Endothelial cell of umbilical vein (primary cell): Measurements from ENCODE around the gene PLCB4. TPM values are rescaled to one million over a fixed set of nuclear protein-coding genes. Genes with fewer than 3 reads are reported as not detected.
A peak's percentile ranks its signal among the peaks of the same experiment; 100 is the strongest.

Experiments used
- BruUV-seq: library from RNA; stranded (reverse); fragments of 400-500 nt; replicated peaks from 2 replicates; lab custom pipeline; 2021; lab: Mats Ljungman, UMichigan
- CTCF ChIA-PET: fragments of 300-600, 350-600 bp; sonication (Branson Sonifier 250); formaldehyde crosslinking; loops from one replicate; lab custom pipeline; 2021; ENCODE audit warnings: antibody characterized with exemption, inconsistent platforms; lab: Charles Lee
- POLR2A ChIA-PET: fragments of 300-600, 350-600 bp; sonication (Branson Sonifier 250); formaldehyde crosslinking; loops from one replicate; lab custom pipeline; 2021; ENCODE audit warnings: antibody characterized with exemption, inconsistent platforms; lab: Charles Lee
- DNase-seq: peaks from one replicate; pipeline ENCODE4 v3.0.0-alpha.2; 2011; ENCODE audit warnings: low read depth, low spot score
- FAIRE-seq: peaks from 2 replicates; lab custom pipeline; 2011; peaks lifted over from hg19 to GRCh38; lab: Jason Lieb, UNC
- H2AFZ ChIP-seq: 2 replicates; pipeline ENCODE4 v1.6.0; 2012; ENCODE audit warnings: low read depth, low read length, control low read depth, inconsistent platforms
- H3K27ac ChIP-seq: 2 replicates; pipeline ENCODE4 v1.5.1; 2011; ENCODE audit warnings: low read depth, mild to moderate bottlenecking, control low read depth, low read length, moderate library complexity; ENCODE audit not compliant: insufficient read depth
- H3K27me3 ChIP-seq, 2 experiments: 2 replicates each; pipeline versions ENCODE4 v1.6.0 to v1.6.1; 2011; ENCODE audit warnings: low read length in 2 of 2, mixed read lengths in 1 of 2; ENCODE audit not compliant: control insufficient read depth in 2 of 2, insufficient read depth in 2 of 2
- H3K36me3 ChIP-seq, 2 experiments: 2 replicates in 1 of 2; 3 replicates in 1 of 2; pipeline ENCODE4 v1.5.1; 2011; ENCODE audit warnings: low read length in 2 of 2, mild to moderate bottlenecking in 1 of 2, moderate library complexity in 1 of 2; ENCODE audit not compliant: control insufficient read depth in 2 of 2, insufficient read depth in 2 of 2; ENCODE audit errors: extremely low read depth in 1 of 2
- H3K4me1 ChIP-seq: 3 replicates; pipeline ENCODE4 v1.5.1; 2011; ENCODE audit warnings: mild to moderate bottlenecking, low read length; ENCODE audit not compliant: control insufficient read depth, insufficient read depth; ENCODE audit errors: extremely low read depth
- H3K4me2 ChIP-seq: 2 replicates; pipeline ENCODE4 v1.6.1; 2011; ENCODE audit warnings: low read length, control low read depth, mixed read lengths; ENCODE audit not compliant: insufficient read depth
- H3K4me3 ChIP-seq, 3 experiments: fragments of 200-600 bp in 1 of 3; sonication (generic), shearing (Covaris generic) in 1 of 3; replicated peaks in 1 of 3; 2 replicates each; pipeline ENCODE4 v1.5.1; 2011 to 2016; ENCODE audit warnings: control low read depth in 3 of 3, low read length in 3 of 3, mild to moderate bottlenecking in 2 of 3, inconsistent platforms in 1 of 3, low read depth in 1 of 3, moderate library complexity in 1 of 3; ENCODE audit not compliant: insufficient read depth in 1 of 3
- H3K79me2 ChIP-seq: 2 replicates; pipeline ENCODE4 v1.6.0; 2012; ENCODE audit warnings: low read length, inconsistent platforms; ENCODE audit not compliant: control insufficient read depth, insufficient read depth
- H3K9ac ChIP-seq: replicated peaks from 2 replicates; pipeline ENCODE3; 2011; ENCODE audit warnings: low read length, control low read depth; ENCODE audit not compliant: insufficient read depth; ENCODE audit errors: extremely low read depth
- H3K9me1 ChIP-seq: replicated peaks from 3 replicates; pipeline ENCODE4 v1.6.0; 2011; ENCODE audit warnings: mild to moderate bottlenecking, low read length; ENCODE audit not compliant: control insufficient read depth, insufficient read depth; ENCODE audit errors: extremely low read depth
- H3K9me3 ChIP-seq: replicated peaks from 2 replicates; pipeline ENCODE4 v1.5.1; 2012; ENCODE audit warnings: low read length, inconsistent platforms; ENCODE audit not compliant: control insufficient read depth, insufficient read depth
- H4K20me1 ChIP-seq: replicated peaks from 2 replicates; pipeline ENCODE3; 2011; ENCODE audit warnings: mild to moderate bottlenecking, low read length; ENCODE audit not compliant: control insufficient read depth, insufficient read depth; ENCODE audit errors: extremely low read depth
- CTCF ChIP-seq, 2 donors: IDR thresholded peaks; 1 replicate in 1 of 2; 2 replicates in 1 of 2; pipeline ENCODE4 v1.5.1; 2011; ENCODE audit warnings: low read length in 2 of 2, mild to moderate bottlenecking in 2 of 2, moderate library complexity in 2 of 2, control low read depth in 1 of 2, inconsistent platforms in 1 of 2, low read depth in 1 of 2; ENCODE audit not compliant: insufficient read depth in 1 of 2; ENCODE audit errors: extremely low read depth in 1 of 2
- EZH2 ChIP-seq: IDR thresholded peaks from 2 replicates; pipeline ENCODE4 v1.6.1; 2012; ENCODE audit warnings: borderline replicate concordance, low read depth, mild to moderate bottlenecking, moderate library complexity, low read length, inconsistent platforms; ENCODE audit not compliant: severe bottlenecking
- FOS ChIP-seq: IDR thresholded peaks from 2 replicates; pipeline ENCODE4 v1.6.1; 2011; ENCODE audit warnings: mild to moderate bottlenecking, low read length, moderate library complexity, borderline replicate concordance; ENCODE audit not compliant: insufficient read depth
- GATA2 ChIP-seq: IDR thresholded peaks from 2 replicates; pipeline ENCODE4 v1.7.0; 2011; ENCODE audit warnings: low read depth, mild to moderate bottlenecking, moderate library complexity, mixed read lengths, low read length; ENCODE audit not compliant: insufficient read length, insufficient read depth
- JUN ChIP-seq: IDR thresholded peaks from 2 replicates; pipeline ENCODE4 v1.6.1; 2011; ENCODE audit warnings: borderline replicate concordance, low read depth; ENCODE audit not compliant: insufficient read length, insufficient read depth
- MAX ChIP-seq: IDR thresholded peaks from 2 replicates; pipeline ENCODE4 v1.6.1; 2011; ENCODE audit not compliant: insufficient read depth, insufficient read length
- MYC ChIP-seq: IDR thresholded peaks from one replicate; pipeline ENCODE4 v1.6.1; 2011; ENCODE audit warnings: mild to moderate bottlenecking, low read depth, low read length
- POLR2A ChIP-seq: IDR thresholded peaks from 2 replicates; pipeline ENCODE4 v1.6.1; 2012; ENCODE audit warnings: low read depth, mild to moderate bottlenecking, control low read depth, low read length
- POLR2AphosphoS5 ChIP-seq: IDR thresholded peaks from 2 replicates; pipeline ENCODE4 v1.6.1; 2012; ENCODE audit warnings: low read depth, mild to moderate bottlenecking, control low read depth, low read length, moderate library complexity; ENCODE audit not compliant: insufficient read depth
- dilution Hi-C: fragments of 300-500 bp; cut with MboI; formaldehyde crosslinking; loops from one replicate; pipeline ENCODE4 v1.15.0; 2019; ENCODE audit warnings: low sequenced_read_pairs; ENCODE audit not compliant: extremely low pct_ligation_motif_present
- intact Hi-C: fragments of 100-400 bp; cut with micrococcal nuclease; formaldehyde crosslinking; loops from one replicate; pipeline ENCODE4 v1.10.0; 2022
- polyA plus RNA-seq, 4 experiments: library from polyadenylated mRNA; depleted of rRNA in 3 of 4; stranded (reverse) in 3 of 4; unstranded in 1 of 4; fragments of >200 nt; gene quantifications; 2 replicates each; pipeline versions ENCODE4 v1.2.1 to v1.2.3, GENCODE V29; 2011 to 2012; ENCODE audit warnings: missing spikeins in 1 of 4
- total RNA-seq: library from RNA; stranded (reverse); gene quantifications from 2 replicates; pipeline ENCODE4 v1.2.3, GENCODE V29; 2021

The PLCB4 gene
- total and polyA plus RNA-seq, 2 donors (not counting 3 experiments of a cell fraction or from before 2014, with no cell fraction given), result 0.37 to 1.7 TPM

- BruUV-seq, result no TSS peak
- no peaks in the 10 kb centered on the region for H3K36me3 ChIP-seq
- H3K27me3 ChIP-seq, result no peaks in the 10 kb centered on the region
- DNase-seq (no peak), FAIRE-seq (no peak)
- H3K9me1 ChIP-seq, result no peaks in the 10 kb centered on the region
- H3K4me2 ChIP-seq, result no peak overlapping the region
- intact Hi-C loops (no loop called here), dilution Hi-C loops (no loop called here)
- no peaks in the 10 kb centered on the region for H3K79me2 ChIP-seq
- H3K9ac ChIP-seq, result no peak overlapping the region
- no peaks in the 10 kb centered on the region for H3K9me3 ChIP-seq
- H4K20me1 ChIP-seq, result no peaks in the 10 kb centered on the region
- no peaks in the 10 kb centered on the region for H3K4me1 ChIP-seq
- POLR2A ChIA-PET, result no interaction called here
- H3K27ac ChIP-seq, result no peak overlapping the region
- no peak overlapping the region for H3K4me3 ChIP-seq
- TF ChIP-seq POLR2A, result no peak
- TF ChIP-seq CTCF (IDR thresholded peaks at IDR 0.05; ENCODE audit: extremely low read depth in 1 of 2, insufficient read depth in 1 of 2, low read depth in 1 of 2, low read length in 2 of 2), result no peak
- TF ChIP-seq MAX, result no peak
- TF ChIP-seq JUN, result no peak
- no peak overlapping the region for H2AFZ ChIP-seq
- CTCF ChIA-PET, result no interaction called here
Observed at GRCh38 chr20:9233804-9234203, 164.9 kb downstream of the PLCB4 start.

- no peaks in the 10 kb centered on the region for H4K20me1 ChIP-seq
Observed at GRCh38 chr20:9235518-9235917, 166.6 kb downstream of the PLCB4 start.

More at GRCh38 chr20:9235518-9235917, 166.6 kb downstream of the PLCB4 start:
- Histone ChIP-seq H3K4me3 (no peak overlapping the region), H3K27ac (no peak overlapping the region), H3K9ac (no peak overlapping the region), H3K79me2 (no peaks in the 10 kb centered on the region), H3K9me1 (no peaks in the 10 kb centered on the region), H3K4me2 (no peak overlapping the region), H3K36me3 (no peaks in the 10 kb centered on the region), H3K4me1 (no peaks in the 10 kb centered on the region), H3K27me3 (no peaks in the 10 kb centered on the region), H3K9me3 (no peaks in the 10 kb centered on the region), H2AFZ (no peak overlapping the region)
- intact Hi-C loops (no loop called here), dilution Hi-C loops (no loop called here)
- no peak for TF ChIP-seq EZH2
- no peak for TF ChIP-seq FOS
- TF ChIP-seq MYC, result no peak
- no peak for TF ChIP-seq GATA2
- no peak for TF ChIP-seq POLR2A
- TF ChIP-seq MAX, result no peak
- no peak for TF ChIP-seq CTCF (IDR thresholded peaks at IDR 0.05; ENCODE audit: extremely low read depth in 1 of 2, insufficient read depth in 1 of 2, low read depth in 1 of 2, low read length in 2 of 2)
- TF ChIP-seq JUN, result no peak
- no peak for TF ChIP-seq POLR2AphosphoS5
- FAIRE-seq, result peak; percentile 62
- peak; percentile 49 for DNase-seq
- no TSS peak for BruUV-seq
- CTCF ChIA-PET, result no interaction called here
- POLR2A ChIA-PET, result no interaction called here
